Endothelial cell of umbilical vein (primary cell): ENCODE data around the gene MGAT5B. TPM values are rescaled to one million over a fixed set of nuclear protein-coding genes. Genes with fewer than 3 reads are reported as not detected.

ENCODE experiments used
- BruUV-seq: library from RNA; stranded (reverse); fragments of 400-500 nt; replicated peaks from 2 replicates; lab custom pipeline; 2021; lab: Mats Ljungman, UMichigan
- CTCF ChIA-PET: fragments of 300-600, 350-600 bp; sonication (Branson Sonifier 250); formaldehyde crosslinking; loops from one replicate; lab custom pipeline; 2021; ENCODE audit warnings: antibody characterized with exemption, inconsistent platforms; lab: Charles Lee
- POLR2A ChIA-PET: fragments of 300-600, 350-600 bp; sonication (Branson Sonifier 250); formaldehyde crosslinking; loops from one replicate; lab custom pipeline; 2021; ENCODE audit warnings: antibody characterized with exemption, inconsistent platforms; lab: Charles Lee
- DNase-seq: peaks from one replicate; pipeline ENCODE4 v3.0.0-alpha.2; 2011; ENCODE audit warnings: low read depth, low spot score
- FAIRE-seq: peaks from 2 replicates; lab custom pipeline; 2011; peaks lifted over from hg19 to GRCh38; lab: Jason Lieb, UNC
- H2AFZ ChIP-seq: 2 replicates; pipeline ENCODE4 v1.6.0; 2012; ENCODE audit warnings: low read depth, low read length, control low read depth, inconsistent platforms
- H3K27ac ChIP-seq: 2 replicates; pipeline ENCODE4 v1.5.1; 2011; ENCODE audit warnings: low read depth, mild to moderate bottlenecking, control low read depth, low read length, moderate library complexity; ENCODE audit not compliant: insufficient read depth
- H3K27me3 ChIP-seq, 2 experiments: 2 replicates each; pipeline versions ENCODE4 v1.6.0 to v1.6.1; 2011; ENCODE audit warnings: low read length in 2 of 2, mixed read lengths in 1 of 2; ENCODE audit not compliant: control insufficient read depth in 2 of 2, insufficient read depth in 2 of 2
- H3K36me3 ChIP-seq, 2 experiments: 2 replicates in 1 of 2; 3 replicates in 1 of 2; pipeline ENCODE4 v1.5.1; 2011; ENCODE audit warnings: low read length in 2 of 2, mild to moderate bottlenecking in 1 of 2, moderate library complexity in 1 of 2; ENCODE audit not compliant: control insufficient read depth in 2 of 2, insufficient read depth in 2 of 2; ENCODE audit errors: extremely low read depth in 1 of 2
- H3K4me1 ChIP-seq: 3 replicates; pipeline ENCODE4 v1.5.1; 2011; ENCODE audit warnings: mild to moderate bottlenecking, low read length; ENCODE audit not compliant: control insufficient read depth, insufficient read depth; ENCODE audit errors: extremely low read depth
- H3K4me2 ChIP-seq: 2 replicates; pipeline ENCODE4 v1.6.1; 2011; ENCODE audit warnings: low read length, control low read depth, mixed read lengths; ENCODE audit not compliant: insufficient read depth
- H3K4me3 ChIP-seq, 3 experiments: fragments of 200-600 bp in 1 of 3; sonication (generic), shearing (Covaris generic) in 1 of 3; replicated peaks in 1 of 3; 2 replicates each; pipeline ENCODE4 v1.5.1; 2011 to 2016; ENCODE audit warnings: control low read depth in 3 of 3, low read length in 3 of 3, mild to moderate bottlenecking in 2 of 3, inconsistent platforms in 1 of 3, low read depth in 1 of 3, moderate library complexity in 1 of 3; ENCODE audit not compliant: insufficient read depth in 1 of 3
- H3K79me2 ChIP-seq: 2 replicates; pipeline ENCODE4 v1.6.0; 2012; ENCODE audit warnings: low read length, inconsistent platforms; ENCODE audit not compliant: control insufficient read depth, insufficient read depth
- H3K9ac ChIP-seq: replicated peaks from 2 replicates; pipeline ENCODE3; 2011; ENCODE audit warnings: low read length, control low read depth; ENCODE audit not compliant: insufficient read depth; ENCODE audit errors: extremely low read depth
- H3K9me1 ChIP-seq: replicated peaks from 3 replicates; pipeline ENCODE4 v1.6.0; 2011; ENCODE audit warnings: mild to moderate bottlenecking, low read length; ENCODE audit not compliant: control insufficient read depth, insufficient read depth; ENCODE audit errors: extremely low read depth
- H3K9me3 ChIP-seq: replicated peaks from 2 replicates; pipeline ENCODE4 v1.5.1; 2012; ENCODE audit warnings: low read length, inconsistent platforms; ENCODE audit not compliant: control insufficient read depth, insufficient read depth
- H4K20me1 ChIP-seq: replicated peaks from 2 replicates; pipeline ENCODE3; 2011; ENCODE audit warnings: mild to moderate bottlenecking, low read length; ENCODE audit not compliant: control insufficient read depth, insufficient read depth; ENCODE audit errors: extremely low read depth
- CTCF ChIP-seq, 2 donors: IDR thresholded peaks; 1 replicate in 1 of 2; 2 replicates in 1 of 2; pipeline ENCODE4 v1.5.1; 2011; ENCODE audit warnings: low read length in 2 of 2, mild to moderate bottlenecking in 2 of 2, moderate library complexity in 2 of 2, control low read depth in 1 of 2, inconsistent platforms in 1 of 2, low read depth in 1 of 2; ENCODE audit not compliant: insufficient read depth in 1 of 2; ENCODE audit errors: extremely low read depth in 1 of 2
- EZH2 ChIP-seq: IDR thresholded peaks from 2 replicates; pipeline ENCODE4 v1.6.1; 2012; ENCODE audit warnings: borderline replicate concordance, low read depth, mild to moderate bottlenecking, moderate library complexity, low read length, inconsistent platforms; ENCODE audit not compliant: severe bottlenecking
- FOS ChIP-seq: IDR thresholded peaks from 2 replicates; pipeline ENCODE4 v1.6.1; 2011; ENCODE audit warnings: mild to moderate bottlenecking, low read length, moderate library complexity, borderline replicate concordance; ENCODE audit not compliant: insufficient read depth
- GATA2 ChIP-seq: IDR thresholded peaks from 2 replicates; pipeline ENCODE4 v1.7.0; 2011; ENCODE audit warnings: low read depth, mild to moderate bottlenecking, moderate library complexity, mixed read lengths, low read length; ENCODE audit not compliant: insufficient read length, insufficient read depth
- JUN ChIP-seq: IDR thresholded peaks from 2 replicates; pipeline ENCODE4 v1.6.1; 2011; ENCODE audit warnings: borderline replicate concordance, low read depth; ENCODE audit not compliant: insufficient read length, insufficient read depth
- MAX ChIP-seq: IDR thresholded peaks from 2 replicates; pipeline ENCODE4 v1.6.1; 2011; ENCODE audit not compliant: insufficient read depth, insufficient read length
- MYC ChIP-seq: IDR thresholded peaks from one replicate; pipeline ENCODE4 v1.6.1; 2011; ENCODE audit warnings: mild to moderate bottlenecking, low read depth, low read length
- POLR2A ChIP-seq: IDR thresholded peaks from 2 replicates; pipeline ENCODE4 v1.6.1; 2012; ENCODE audit warnings: low read depth, mild to moderate bottlenecking, control low read depth, low read length
- POLR2AphosphoS5 ChIP-seq: IDR thresholded peaks from 2 replicates; pipeline ENCODE4 v1.6.1; 2012; ENCODE audit warnings: low read depth, mild to moderate bottlenecking, control low read depth, low read length, moderate library complexity; ENCODE audit not compliant: insufficient read depth
- dilution Hi-C: fragments of 300-500 bp; cut with MboI; formaldehyde crosslinking; loops from one replicate; pipeline ENCODE4 v1.15.0; 2019; ENCODE audit warnings: low sequenced_read_pairs; ENCODE audit not compliant: extremely low pct_ligation_motif_present
- intact Hi-C: fragments of 100-400 bp; cut with micrococcal nuclease; formaldehyde crosslinking; loops from one replicate; pipeline ENCODE4 v1.10.0; 2022
- polyA plus RNA-seq, 4 experiments: library from polyadenylated mRNA; depleted of rRNA in 3 of 4; stranded (reverse) in 3 of 4; unstranded in 1 of 4; fragments of >200 nt; gene quantifications; 2 replicates each; pipeline versions ENCODE4 v1.2.1 to v1.2.3, GENCODE V29; 2011 to 2012; ENCODE audit warnings: missing spikeins in 1 of 4
- total RNA-seq: library from RNA; stranded (reverse); gene quantifications from 2 replicates; pipeline ENCODE4 v1.2.3, GENCODE V29; 2021

MGAT5B gene
- total and polyA plus RNA-seq, 2 donors (not counting 3 experiments of a cell fraction or from before 2014, with no cell fraction given): 1.7 to 2.1 TPM

- no peaks in the 10 kb centered on the region for H3K79me2 ChIP-seq
- no peaks in the 10 kb centered on the region for H3K9me1 ChIP-seq
- intact Hi-C loops (no loop called here), dilution Hi-C loops (no loop called here)
- ChIA-PET CTCF (interaction anchor here (1.1 to 4.5 kb wide), 3 partner anchors 14 to 175 kb away, joined by 3 to 24 read pairs (median 4); partner anchors contain the start of gene MGAT5B), POLR2A (no interaction called here)
- FAIRE-seq (no peak), DNase-seq (no peak)
- no peaks in the 10 kb centered on the region for H3K27me3 ChIP-seq
- no TSS peak for BruUV-seq
- H3K36me3 ChIP-seq: no peaks in the 10 kb centered on the region
- no peaks in the 10 kb centered on the region for H3K4me1 ChIP-seq
- no peak overlapping the region for H3K4me3 ChIP-seq
- no peak overlapping the region for H3K9ac ChIP-seq
- H3K9me3 ChIP-seq: no peaks in the 10 kb centered on the region
- no peak overlapping the region for H3K4me2 ChIP-seq
- TF ChIP-seq FOS: no peak
- no peak for TF ChIP-seq MAX
- no peak for TF ChIP-seq GATA2
- TF ChIP-seq MYC: no peak
- no peak for TF ChIP-seq POLR2AphosphoS5
- no peak for TF ChIP-seq EZH2
- no peak for TF ChIP-seq CTCF (IDR thresholded peaks at IDR 0.05; ENCODE audit: extremely low read depth in 1 of 2, insufficient read depth in 1 of 2, low read depth in 1 of 2, low read length in 2 of 2)
- TF ChIP-seq JUN: no peak
- no peak for TF ChIP-seq POLR2A
- no peaks in the 10 kb centered on the region for H4K20me1 ChIP-seq
- H3K27ac ChIP-seq: no peak overlapping the region
- no peak overlapping the region for H2AFZ ChIP-seq
These were observed 13.2 kb downstream of the MGAT5B start for GRCh38 chr17:76881408-76881807.
